OCI-LY7 (cell line): Measurements from ENCODE around the gene HINT3. TPM values are rescaled to one million over a fixed set of nuclear protein-coding genes. Genes with fewer than 3 reads are reported as not detected.
"Not testable (repeated sequence)": the region's sequence is repeated elsewhere in the genome, so short reads cannot be mapped to it uniquely, and the experiment has no call there.

Experiments used
- BruUV-seq: library from RNA; stranded (reverse); fragments of 400-500 nt; replicated peaks from 2 replicates; lab custom pipeline; 2021; lab: Mats Ljungman, UMichigan
- CTCF ChIA-PET: fragments of 300-600 bp; sonication (Branson Sonifier 250); formaldehyde crosslinking; loops from one replicate; lab custom pipeline; 2022; ENCODE audit warnings: antibody characterized with exemption; ENCODE audit not compliant: unreplicated experiment; lab: Charles Lee
- POLR2A ChIA-PET: fragments of 300-600 bp; sonication (Branson Sonifier 250); formaldehyde crosslinking; loops from one replicate; lab custom pipeline; 2022; ENCODE audit warnings: antibody characterized with exemption; lab: Charles Lee
- DNase-seq: peaks from one replicate; pipeline ENCODE4 v3.0.0-alpha.2; 2015; ENCODE audit warnings: low spot score
- H2AFZ ChIP-seq: fragments of 200-600 bp; sonication (generic), shearing (Covaris generic); 2 replicates; pipeline ENCODE4 v1.6.1; 2014; ENCODE audit warnings: mild to moderate bottlenecking, antibody characterized with exemption, low read length, moderate library complexity
- H3K27ac ChIP-seq: fragments of 200-600 bp; sonication (generic); 2 replicates; pipeline ENCODE4 v1.5.1; 2014; ENCODE audit warnings: mixed run types, low read depth, mild to moderate bottlenecking, moderate library complexity, low read length, inconsistent platforms; ENCODE audit not compliant: poor library complexity, severe bottlenecking
- H3K36me3 ChIP-seq: fragments of 200-600 bp; sonication (generic); 2 replicates; pipeline ENCODE4 v1.6.1; 2014; ENCODE audit warnings: mild to moderate bottlenecking, antibody characterized with exemption, low read length, moderate library complexity, mixed read lengths; ENCODE audit not compliant: insufficient read depth
- H3K4me1 ChIP-seq: fragments of 200-600 bp; sonication (generic); 2 replicates; pipeline ENCODE4 v1.5.1; 2014; ENCODE audit warnings: mild to moderate bottlenecking, low read length; ENCODE audit not compliant: insufficient read depth, poor library complexity, severe bottlenecking
- H3K4me2 ChIP-seq: fragments of 200-600 bp; sonication (generic); 2 replicates; pipeline ENCODE4 v1.6.1; 2014; ENCODE audit warnings: mild to moderate bottlenecking, low read length
- H3K4me3 ChIP-seq: fragments of 200-600 bp; sonication (generic); 2 replicates; pipeline ENCODE4 v1.5.1; 2014; ENCODE audit warnings: mild to moderate bottlenecking, low read depth, low read length; ENCODE audit not compliant: poor library complexity, severe bottlenecking
- H3K79me2 ChIP-seq: fragments of 200-600 bp; sonication (generic); 2 replicates; pipeline ENCODE4 v1.6.1; 2016; ENCODE audit warnings: low read depth, mild to moderate bottlenecking, low read length, moderate library complexity, mixed read lengths; ENCODE audit not compliant: insufficient read depth
- H3K9me2 ChIP-seq: fragments of 200-600 bp; sonication (generic); 2 replicates; pipeline ENCODE4 v1.6.1; 2016; ENCODE audit warnings: mild to moderate bottlenecking, low read length, mixed read lengths; ENCODE audit not compliant: insufficient read depth
- H3K9me3 ChIP-seq: fragments of 200-600 bp; sonication (generic); 2 replicates; pipeline ENCODE4 v1.6.1; 2014; ENCODE audit warnings: mild to moderate bottlenecking, mixed run types, low read length, mixed read lengths
- H4K20me1 ChIP-seq: fragments of 200-600 bp; sonication (generic); 2 replicates; pipeline ENCODE4 v1.6.1; 2014; ENCODE audit warnings: mild to moderate bottlenecking, antibody characterized with exemption, low read length, moderate library complexity, mixed read lengths; ENCODE audit not compliant: insufficient read depth
- EZH2phosphoT487 ChIP-seq: fragments of 200-600 bp; sonication (generic); IDR thresholded peaks from 2 replicates; pipeline ENCODE4 v1.6.1; 2018; ENCODE audit warnings: low read depth, borderline replicate concordance, mild to moderate bottlenecking, mixed run types, antibody characterized with exemption, low read length, moderate library complexity, mixed read lengths
- intact Hi-C: fragments of 100-400 bp; cut with micrococcal nuclease; formaldehyde crosslinking; loops from one replicate; pipeline ENCODE4 v1.10.0; 2022; ENCODE audit not compliant: unreplicated experiment
- total RNA-seq, 2 experiments: library from RNA; depleted of rRNA in 1 of 2; stranded (reverse); fragments of >200 nt in 1 of 2; shearing (Covaris generic) in 1 of 2; gene quantifications; 2 replicates each; pipeline ENCODE4 v1.2.3, GENCODE V29; 2014 to 2022
- TF ChIP-seq, protein P1 (sequence below): fragments of 200-600 bp; sonication (generic); conservative IDR thresholded peaks from 2 replicates; pipeline ENCODE4 v1.5.1; 2014; ENCODE audit warnings: mild to moderate bottlenecking, antibody characterized with exemption, low read length, moderate library complexity, mixed read lengths

HINT3 gene
- total RNA-seq, 2 experiments from 2014 or later: 10.4 to 10.6 TPM

- TF ChIP-seq, protein P1, sequence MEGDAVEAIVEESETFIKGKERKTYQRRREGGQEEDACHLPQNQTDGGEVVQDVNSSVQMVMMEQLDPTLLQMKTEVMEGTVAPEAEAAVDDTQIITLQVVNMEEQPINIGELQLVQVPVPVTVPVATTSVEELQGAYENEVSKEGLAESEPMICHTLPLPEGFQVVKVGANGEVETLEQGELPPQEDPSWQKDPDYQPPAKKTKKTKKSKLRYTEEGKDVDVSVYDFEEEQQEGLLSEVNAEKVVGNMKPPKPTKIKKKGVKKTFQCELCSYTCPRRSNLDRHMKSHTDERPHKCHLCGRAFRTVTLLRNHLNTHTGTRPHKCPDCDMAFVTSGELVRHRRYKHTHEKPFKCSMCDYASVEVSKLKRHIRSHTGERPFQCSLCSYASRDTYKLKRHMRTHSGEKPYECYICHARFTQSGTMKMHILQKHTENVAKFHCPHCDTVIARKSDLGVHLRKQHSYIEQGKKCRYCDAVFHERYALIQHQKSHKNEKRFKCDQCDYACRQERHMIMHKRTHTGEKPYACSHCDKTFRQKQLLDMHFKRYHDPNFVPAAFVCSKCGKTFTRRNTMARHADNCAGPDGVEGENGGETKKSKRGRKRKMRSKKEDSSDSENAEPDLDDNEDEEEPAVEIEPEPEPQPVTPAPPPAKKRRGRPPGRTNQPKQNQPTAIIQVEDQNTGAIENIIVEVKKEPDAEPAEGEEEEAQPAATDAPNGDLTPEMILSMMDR: no peak
- no peak for TF ChIP-seq EZH2phosphoT487
- H3K4me2 ChIP-seq: no peak overlapping the region
- H3K79me2 ChIP-seq: no peaks in the 10 kb centered on the region
- H3K27ac ChIP-seq: no peak overlapping the region
- no peaks in the 10 kb centered on the region for H4K20me1 ChIP-seq
- BruUV-seq: no TSS peak
- H3K4me3 ChIP-seq: no peak overlapping the region
- no peak for DNase-seq
- H3K4me1 ChIP-seq: no peaks in the 10 kb centered on the region
- CTCF ChIA-PET: no interaction called here
- no peaks in the 10 kb centered on the region for H3K9me3 ChIP-seq
- intact Hi-C loops: no loop called here
- H3K9me2 ChIP-seq: no peaks in the 10 kb centered on the region
- H3K36me3 ChIP-seq: no peaks in the 10 kb centered on the region
- no peak overlapping the region for H2AFZ ChIP-seq
- POLR2A ChIA-PET: no interaction called here
Observed at GRCh38 chr6:125950293-125950692, 6.3 kb upstream of the HINT3 start.

DNA sequence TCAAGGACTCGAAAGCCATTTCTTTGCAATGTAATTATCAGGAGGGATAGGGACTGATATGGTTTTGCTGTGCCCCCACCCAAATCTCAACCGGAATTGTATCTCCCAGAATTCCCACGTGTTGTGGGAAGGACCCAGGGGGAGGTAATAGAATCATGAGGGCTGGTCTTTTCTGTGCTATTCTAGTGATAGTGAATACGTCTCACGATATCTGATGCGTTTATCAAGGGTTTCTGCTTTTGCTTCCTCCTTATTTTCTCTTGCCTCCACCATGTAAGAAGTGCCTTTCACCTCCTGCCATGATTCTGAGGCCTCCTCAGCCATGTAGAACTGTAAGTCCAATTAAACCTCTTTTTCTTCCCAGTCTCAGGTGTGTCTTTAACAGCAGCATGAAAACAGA, 5.9 kb upstream of the HINT3 start:
- POLR2A ChIA-PET: interaction anchor here (0.6 to 1.2 kb wide), 3 partner anchors 36 to 776 kb away, joined by 3 to 5 read pairs (median 4); partner anchors contain the start of gene TRMT11
- H4K20me1 ChIP-seq, H3K27ac ChIP-seq, H3K9me2 ChIP-seq, CTCF ChIA-PET, intact Hi-C loops, DNase-seq, H3K79me2 ChIP-seq, H3K4me2 ChIP-seq, H3K4me3 ChIP-seq, H3K9me3 ChIP-seq, BruUV-seq, H3K36me3 ChIP-seq, H3K4me1 ChIP-seq, H2AFZ ChIP-seq: not testable (repeated sequence)

DNA sequence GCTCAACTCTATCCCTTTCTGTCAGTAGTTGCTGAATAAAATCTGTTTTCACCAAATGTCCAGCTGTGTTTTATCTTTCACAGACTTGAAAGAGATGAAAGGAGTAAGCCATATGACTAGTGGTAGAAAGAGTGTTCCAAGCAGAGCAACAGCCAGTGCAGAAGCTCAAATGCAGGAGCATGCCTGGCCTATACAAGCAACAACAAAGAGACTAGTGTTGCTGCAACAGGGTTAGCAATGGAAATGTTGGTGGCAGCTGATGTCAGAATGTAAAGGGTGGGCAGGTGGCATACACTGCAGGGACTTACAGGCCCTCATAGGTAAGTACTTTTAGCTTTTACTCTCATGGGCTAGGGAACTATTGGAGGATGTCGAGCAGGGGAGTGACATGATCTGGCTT, 5.2 kb upstream of the HINT3 start:
- Histone ChIP-seq H3K4me1 (peaks cover 8% of the 10 kb centered on the region), H3K9me3 (no peaks in the 10 kb centered on the region), H3K27ac (no peak overlapping the region), H3K36me3 (no peaks in the 10 kb centered on the region), H3K4me2 (no peak overlapping the region), H3K9me2 (no peaks in the 10 kb centered on the region), H3K4me3 (no peak overlapping the region), H3K79me2 (no peaks in the 10 kb centered on the region), H2AFZ (no peak overlapping the region), H4K20me1 (no peaks in the 10 kb centered on the region)
- POLR2A ChIA-PET: interaction anchor here (0.5 to 1.4 kb wide), 7 partner anchors 12 to 777 kb away, joined by 3 to 5 read pairs (median 4); partner anchors contain the start of genes NCOA7 and TRMT11
- CTCF ChIA-PET: interaction anchor here (0.6 to 1.6 kb wide), 2 partner anchors 45 to 160 kb away, joined by 3 read pairs; no protein-coding TSS in a partner anchor
- no peak for TF ChIP-seq EZH2phosphoT487
- TF ChIP-seq, protein P1: no peak
- BruUV-seq: no TSS peak
- no peak for DNase-seq
- intact Hi-C loops: no loop called here
